NK-92 (cell line): ENCODE measurements around the gene CEPT1.
"Not testable (repeated sequence)": the region's sequence is repeated elsewhere in the genome, so short reads cannot be mapped to it uniquely, and the experiment has no call there.

Experiments
- DNase-seq: peaks from one replicate; lab custom pipeline; 2025; ENCODE audit not compliant: unreplicated experiment; lab: John Stamatoyannopoulos, UW

Gene CEPT1

GRCh38 chr1:111139956-111140679, at the start of gene CEPT1, which contains the start of gene DRAM2:
TSS of gene CEPT1 (plus strand) at chr1:111140223. CDS start at chr1:111147715, 7,492 bp downstream.
TSS of gene DRAM2 (minus strand) at chr1:111140093. CDS start at chr1:111131554, 8,539 bp downstream.
- peak; percentile 39 for DNase-seq

- DNase-seq, result not testable (repeated sequence)
Measured at GRCh38 chr1:111095421-111095820, 44.6 kb upstream of the CEPT1 start.

DNA sequence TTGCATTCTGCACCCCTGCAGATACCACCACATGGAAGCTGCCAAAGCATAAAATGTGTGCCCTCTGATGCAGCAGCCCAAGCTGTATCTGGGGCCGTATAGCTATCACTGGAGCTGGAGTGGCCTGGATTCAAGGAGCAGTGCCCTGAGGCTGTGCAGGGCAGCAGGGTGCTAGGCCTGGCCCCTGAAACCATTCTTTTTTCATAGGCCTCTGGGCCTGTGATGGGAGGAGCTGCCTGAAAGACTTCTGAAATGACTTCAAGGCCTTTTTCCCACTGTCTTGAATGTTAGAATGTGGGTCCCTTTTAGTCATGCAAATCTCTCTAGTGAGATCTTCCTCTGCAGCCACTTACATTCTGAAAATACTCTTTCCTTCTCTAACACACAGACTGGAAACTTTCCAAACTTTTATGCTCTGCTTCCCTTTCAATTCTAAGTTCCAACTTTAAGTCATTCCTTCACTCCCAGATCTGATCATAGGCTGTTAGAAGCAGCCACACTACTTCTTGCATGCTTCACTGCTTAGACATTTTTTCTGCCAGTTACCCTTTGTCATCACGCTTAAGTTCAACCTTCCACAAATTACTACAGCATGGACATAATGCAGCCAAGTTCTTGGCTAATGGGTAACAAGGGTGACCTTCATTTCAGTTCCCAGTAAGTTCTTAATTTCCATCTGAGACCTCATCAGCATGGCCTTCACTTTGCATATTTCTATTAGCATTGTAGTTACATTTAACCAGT, 42.5 kb upstream of the CEPT1 start:
- no peak for DNase-seq

- DNase-seq, result no peak
Measured at GRCh38 chr1:111099289-111099688, 40.7 kb upstream of the CEPT1 start.

- DNase-seq, result no peak
Measured at GRCh38 chr1:111101854-111102642, 38.0 kb upstream of the CEPT1 start.

- DNase-seq, result no peak
Measured at GRCh38 chr1:111104981-111105380, 35.0 kb upstream of the CEPT1 start.

- DNase-seq, result no peak
Measured at GRCh38 chr1:111110197-111110899, 29.7 kb upstream of the CEPT1 start.

- DNase-seq, result no peak
Measured at GRCh38 chr1:111116496-111116895, 23.5 kb upstream of the CEPT1 start.

DNA sequence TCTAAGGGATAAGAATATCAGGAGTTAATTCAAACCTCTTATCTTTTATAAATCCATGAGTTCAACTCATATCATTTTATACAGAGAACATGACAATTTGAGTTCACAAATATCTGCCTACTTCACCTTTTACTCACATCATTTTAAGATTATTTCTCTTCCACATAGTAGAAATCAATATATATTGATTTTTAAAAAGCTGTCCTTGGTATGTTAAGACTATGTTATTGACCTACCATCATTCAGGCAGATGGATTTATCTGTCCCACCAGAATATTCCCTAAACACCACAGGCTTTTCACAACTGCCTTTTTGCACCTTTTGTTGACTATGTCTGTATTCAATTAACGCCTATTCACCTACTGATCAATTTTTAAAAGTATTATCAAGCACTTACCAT, 13.7 kb upstream of the CEPT1 start:
- DNase-seq, result no peak

DNA sequence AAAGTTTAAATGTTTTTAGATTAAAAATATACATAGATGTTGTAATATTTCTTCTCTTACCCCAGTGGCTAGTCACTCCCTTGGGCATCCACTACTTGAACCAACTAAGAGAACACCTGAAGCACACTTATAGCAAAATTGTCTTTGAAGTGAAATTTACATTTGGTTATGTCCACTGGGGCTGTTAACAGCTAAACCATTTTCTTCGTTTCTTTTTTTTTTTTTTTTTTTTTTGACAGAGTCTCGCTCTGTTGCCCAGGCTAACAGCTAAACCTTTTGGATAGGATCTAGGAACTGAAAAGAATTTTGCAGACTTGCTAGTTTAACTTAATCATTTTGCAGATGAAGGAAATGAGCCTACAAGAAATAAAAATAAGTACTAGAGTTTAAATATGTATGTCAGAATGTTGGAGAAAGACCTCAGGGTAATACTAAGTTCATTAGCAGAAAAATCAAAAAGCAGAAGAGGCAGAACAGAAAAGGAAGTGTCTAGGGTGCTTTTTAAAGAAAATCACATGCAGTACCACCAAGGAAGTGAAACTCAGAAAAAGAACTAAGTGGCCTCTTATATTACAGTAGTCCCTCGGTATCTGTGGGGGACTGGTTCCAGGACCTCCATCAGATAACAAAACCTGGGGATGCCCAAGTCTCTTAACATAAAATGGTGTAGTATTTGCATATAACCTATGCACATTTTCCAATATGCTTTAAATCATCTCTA, 11.9 kb upstream of the CEPT1 start:
- no peak for DNase-seq

DNA sequence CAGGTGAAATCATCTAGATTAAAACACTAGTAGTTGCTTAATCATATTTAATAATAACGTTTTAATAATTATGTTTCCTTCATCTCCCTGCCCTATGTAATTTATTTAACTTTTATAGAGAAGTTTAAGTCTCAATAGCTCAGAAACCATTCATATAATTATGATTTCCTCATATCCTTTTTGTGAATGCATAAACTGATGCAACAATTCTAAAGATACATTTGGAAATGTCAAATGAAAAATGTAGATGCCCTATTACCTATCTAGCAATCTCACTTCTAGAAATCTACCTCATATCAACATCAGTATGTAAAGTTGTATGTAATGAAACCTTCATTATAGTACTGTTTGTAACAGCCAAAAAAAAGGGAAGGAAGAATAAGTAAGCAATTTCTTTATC, 10.6 kb upstream of the CEPT1 start:
- DNase-seq, result no peak

DNA sequence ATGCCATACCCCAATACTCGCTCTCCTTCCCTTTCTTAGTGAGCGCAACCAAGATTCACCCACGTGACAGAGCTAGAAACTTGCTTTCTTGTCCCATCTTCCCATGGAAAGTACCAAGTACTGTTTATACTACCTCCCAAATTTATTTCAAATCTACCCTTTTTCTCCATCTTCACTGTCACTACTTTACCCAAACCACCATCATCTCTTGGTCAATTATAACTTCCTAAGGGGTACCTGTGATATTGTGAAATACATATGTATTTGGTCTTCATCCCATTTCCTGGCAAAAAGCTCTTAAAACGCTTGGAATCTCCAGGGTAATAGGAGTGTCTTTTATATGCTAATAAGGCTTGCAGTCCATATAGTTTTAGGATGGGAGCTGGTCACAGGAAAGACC, 8.3 kb upstream of the CEPT1 start:
- no peak for DNase-seq

- no peak for DNase-seq
Measured at GRCh38 chr1:111133866-111134265, 6.2 kb upstream of the CEPT1 start.

DNA sequence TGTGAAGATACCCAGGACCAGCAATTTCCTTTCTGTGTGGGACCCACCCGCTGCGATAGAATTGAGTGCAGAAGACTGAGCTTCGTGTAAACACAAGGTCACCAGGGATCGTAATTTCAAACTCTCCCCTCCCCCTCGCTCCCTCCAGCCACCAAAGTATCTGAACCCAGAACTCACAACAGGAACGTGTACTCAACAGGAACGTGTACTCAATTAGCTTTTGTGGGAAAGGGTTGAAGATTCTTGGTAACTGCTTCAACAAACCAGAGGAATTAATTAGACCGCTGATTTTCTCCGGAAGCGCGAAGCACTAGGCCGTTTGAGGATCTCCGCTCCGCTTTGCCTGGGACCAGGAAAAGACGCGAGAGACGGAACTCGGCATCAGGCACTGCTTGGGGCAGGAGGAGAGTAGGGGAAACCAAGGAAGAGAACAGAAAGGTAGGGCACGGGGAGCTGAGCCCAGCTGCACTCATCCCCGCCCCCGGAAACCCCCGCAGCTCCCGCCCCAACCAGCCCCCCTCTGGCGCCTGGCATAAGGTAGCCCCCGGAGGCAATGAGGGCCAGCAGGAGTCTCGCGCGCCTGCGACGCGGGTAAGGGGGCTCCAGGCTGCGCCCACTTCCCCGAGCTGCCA, 583 bp upstream of the CEPT1 start:
- no peak for DNase-seq

- DNase-seq, result no peak
Measured at GRCh38 chr1:111140680-111140967, 601 bp downstream of the CEPT1 start.

DNA sequence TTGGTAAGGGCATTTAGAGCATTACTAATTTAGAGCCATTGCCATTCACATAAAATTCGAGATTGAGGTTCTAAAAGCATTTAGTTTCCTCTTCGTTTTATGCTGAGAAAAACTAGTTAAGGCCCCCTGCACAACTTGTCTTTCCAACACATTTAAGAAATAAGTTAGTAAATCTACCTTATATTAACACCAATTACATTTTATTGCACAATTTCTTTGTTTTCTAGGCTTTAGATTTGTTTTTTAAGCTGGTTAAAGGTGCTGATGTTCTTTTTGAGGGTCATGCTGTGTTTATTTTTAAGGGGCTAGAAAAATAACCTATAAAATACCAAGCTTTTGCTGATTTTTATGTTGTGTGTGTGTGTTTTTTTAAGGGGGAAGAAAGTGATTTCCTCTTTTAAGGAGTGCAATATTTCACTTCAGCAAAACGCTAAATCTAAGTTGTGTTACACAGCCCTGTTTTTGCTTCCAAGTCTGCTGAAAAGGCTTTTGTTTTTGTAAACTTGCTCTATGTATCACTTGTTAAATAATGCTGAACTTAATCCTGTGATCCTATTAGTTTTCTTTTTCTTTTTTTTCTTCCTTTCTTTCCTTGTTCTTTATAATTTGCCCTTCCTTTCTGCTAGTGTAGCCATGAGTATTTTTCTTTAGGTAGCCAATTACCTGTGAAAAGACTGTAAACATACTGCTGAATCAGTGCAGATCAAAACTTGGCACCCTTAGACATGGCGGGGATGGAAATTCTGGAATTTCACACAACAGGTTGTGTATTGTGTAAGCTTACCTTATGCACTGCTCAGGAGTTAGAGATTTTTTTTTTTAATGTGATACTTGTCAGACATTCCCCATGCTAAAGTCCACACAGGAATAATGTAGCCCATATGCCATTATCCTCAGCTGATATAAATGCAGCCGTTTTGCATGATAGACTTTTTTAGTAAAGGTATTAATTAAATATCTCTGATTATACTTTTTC, 1.5 kb downstream of the CEPT1 start:
- no peak for DNase-seq

GRCh38 chr1:111142356-111142975, 2.4 kb downstream of the CEPT1 start:
- DNase-seq, result no peak

GRCh38 chr1:111145542-111145941, 5.5 kb downstream of the CEPT1 start:
- no peak for DNase-seq
